LNCAP (cell line): ENCODE data around the gene ARVCF.

Experiments used
- CTCF ChIP-seq: fragments of 450-650 bp; IDR thresholded peaks from 2 replicates; pipeline ENCODE4 v1.5.1; 2017; ENCODE audit warnings: mild to moderate bottlenecking

Gene ARVCF, protein sequence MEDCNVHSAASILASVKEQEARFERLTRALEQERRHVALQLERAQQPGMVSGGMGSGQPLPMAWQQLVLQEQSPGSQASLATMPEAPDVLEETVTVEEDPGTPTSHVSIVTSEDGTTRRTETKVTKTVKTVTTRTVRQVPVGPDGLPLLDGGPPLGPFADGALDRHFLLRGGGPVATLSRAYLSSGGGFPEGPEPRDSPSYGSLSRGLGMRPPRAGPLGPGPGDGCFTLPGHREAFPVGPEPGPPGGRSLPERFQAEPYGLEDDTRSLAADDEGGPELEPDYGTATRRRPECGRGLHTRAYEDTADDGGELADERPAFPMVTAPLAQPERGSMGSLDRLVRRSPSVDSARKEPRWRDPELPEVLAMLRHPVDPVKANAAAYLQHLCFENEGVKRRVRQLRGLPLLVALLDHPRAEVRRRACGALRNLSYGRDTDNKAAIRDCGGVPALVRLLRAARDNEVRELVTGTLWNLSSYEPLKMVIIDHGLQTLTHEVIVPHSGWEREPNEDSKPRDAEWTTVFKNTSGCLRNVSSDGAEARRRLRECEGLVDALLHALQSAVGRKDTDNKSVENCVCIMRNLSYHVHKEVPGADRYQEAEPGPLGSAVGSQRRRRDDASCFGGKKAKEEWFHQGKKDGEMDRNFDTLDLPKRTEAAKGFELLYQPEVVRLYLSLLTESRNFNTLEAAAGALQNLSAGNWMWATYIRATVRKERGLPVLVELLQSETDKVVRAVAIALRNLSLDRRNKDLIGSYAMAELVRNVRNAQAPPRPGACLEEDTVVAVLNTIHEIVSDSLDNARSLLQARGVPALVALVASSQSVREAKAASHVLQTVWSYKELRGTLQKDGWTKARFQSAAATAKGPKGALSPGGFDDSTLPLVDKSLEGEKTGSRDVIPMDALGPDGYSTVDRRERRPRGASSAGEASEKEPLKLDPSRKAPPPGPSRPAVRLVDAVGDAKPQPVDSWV

GRCh38 chr22:20016734-20017621 is at the start of gene ARVCF:
Gene ARVCF (minus strand): TSS chr22:20016823. CDS start chr22:19990794, 26,029 bp downstream.
- no peak for TF ChIP-seq CTCF

DNA sequence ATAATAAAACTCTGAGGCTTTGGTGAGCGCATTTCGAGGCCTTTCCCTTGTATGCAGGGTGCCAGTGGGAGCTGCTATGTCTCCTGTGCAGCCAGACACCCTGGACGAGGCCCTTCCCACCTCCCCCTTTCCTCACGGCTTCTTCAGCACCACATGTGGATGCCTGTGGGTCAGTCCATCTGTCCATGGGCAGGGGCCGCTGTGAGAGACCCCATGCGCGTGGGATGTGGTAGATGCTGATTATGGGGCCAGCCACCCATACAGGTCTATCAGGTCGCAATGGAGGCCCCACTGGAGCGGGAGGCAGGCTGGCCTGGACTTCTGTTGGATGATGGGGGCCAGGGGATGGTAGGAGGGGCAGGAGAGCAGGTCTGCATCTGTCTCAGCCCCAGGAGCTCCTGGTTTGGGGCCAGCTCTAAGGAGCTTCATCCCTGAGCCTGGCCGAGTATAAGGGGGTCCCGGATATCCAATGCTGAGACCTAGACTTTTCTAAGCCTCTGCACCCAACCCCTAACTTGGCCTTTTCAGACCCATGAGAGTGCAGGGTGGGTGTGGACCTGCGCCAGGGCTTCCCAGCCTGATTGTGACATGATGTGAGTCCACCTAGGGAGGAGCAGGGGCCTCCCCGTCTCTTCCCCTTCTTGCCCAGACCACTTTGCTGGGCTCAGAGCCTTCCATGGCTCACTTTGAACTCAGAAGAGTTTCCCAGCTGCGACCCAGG is 49.4 kb upstream of the ARVCF start:
- no peak for TF ChIP-seq CTCF

GRCh38 chr22:20064545-20065262 is 48.1 kb upstream of the ARVCF start:
- TF ChIP-seq CTCF = no peak

DNA sequence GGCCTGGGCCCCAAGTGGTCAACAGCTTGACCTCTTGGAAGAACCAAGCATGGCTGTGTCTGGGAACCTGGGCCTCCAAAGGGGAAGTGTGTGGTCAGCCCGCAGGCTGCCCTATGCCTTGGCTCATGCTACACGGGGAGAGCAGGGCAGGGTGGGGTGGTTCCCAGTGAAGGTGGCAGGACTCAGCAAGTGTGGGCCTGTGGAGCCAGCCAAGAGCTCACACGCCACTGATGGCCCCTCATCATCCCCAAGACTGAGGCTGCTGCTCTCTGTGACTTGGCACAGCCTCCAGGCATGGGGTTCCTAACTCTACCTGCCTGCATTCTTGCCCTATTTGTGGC is 47.5 kb upstream of the ARVCF start:
- no peak for TF ChIP-seq CTCF

DNA sequence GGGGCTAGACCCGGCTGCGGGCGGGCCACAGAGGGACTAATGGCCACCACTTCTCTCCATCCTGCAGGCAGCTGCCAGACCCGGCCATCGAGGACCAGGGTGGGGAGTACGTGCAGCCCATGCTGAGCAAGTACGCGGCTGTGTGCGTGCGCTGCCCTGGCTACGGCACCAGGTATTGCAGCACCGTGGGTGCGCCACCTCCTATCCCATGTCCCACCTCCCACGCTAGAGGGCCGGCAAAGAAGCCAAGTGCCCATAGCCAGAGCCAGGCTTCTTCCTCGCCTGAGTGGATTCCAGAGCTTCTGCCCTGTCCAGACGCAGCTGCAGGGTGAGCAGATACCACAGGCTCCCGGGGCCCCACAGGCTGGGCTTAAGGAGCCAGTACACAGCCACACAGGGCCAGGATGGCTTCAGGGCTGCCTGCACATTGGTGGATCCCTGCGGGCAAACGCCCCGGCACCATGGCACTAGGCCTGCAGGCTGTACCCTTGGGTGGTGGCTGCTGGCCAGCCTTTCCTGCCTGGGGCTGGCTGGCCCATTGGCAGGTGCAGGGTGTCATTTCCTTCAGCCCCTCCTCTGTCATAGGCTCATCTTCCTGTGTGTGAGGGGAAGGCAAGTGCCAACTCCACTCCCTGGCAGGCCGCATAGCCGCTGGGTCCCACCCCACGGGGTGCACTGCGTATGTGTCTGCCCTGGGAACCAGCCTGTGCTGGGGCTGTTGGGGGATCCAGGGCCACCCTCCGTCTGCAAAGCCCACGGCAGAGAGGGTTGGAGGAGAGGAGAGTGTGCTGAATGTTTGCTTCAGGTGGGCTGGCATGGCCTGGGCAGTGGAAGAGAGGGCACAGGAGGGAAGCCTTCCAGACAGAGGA is 46.9 kb upstream of the ARVCF start:
- TF ChIP-seq CTCF = no peak

- no peak for TF ChIP-seq CTCF
These were observed 46.1 kb upstream of the ARVCF start for GRCh38 chr22:20062766-20063083.
